ENCODE results near the gene CRHR1.
A peak's percentile ranks its signal among the peaks of the same experiment; 100 is the strongest.

CRHR1 gene

DNA sequence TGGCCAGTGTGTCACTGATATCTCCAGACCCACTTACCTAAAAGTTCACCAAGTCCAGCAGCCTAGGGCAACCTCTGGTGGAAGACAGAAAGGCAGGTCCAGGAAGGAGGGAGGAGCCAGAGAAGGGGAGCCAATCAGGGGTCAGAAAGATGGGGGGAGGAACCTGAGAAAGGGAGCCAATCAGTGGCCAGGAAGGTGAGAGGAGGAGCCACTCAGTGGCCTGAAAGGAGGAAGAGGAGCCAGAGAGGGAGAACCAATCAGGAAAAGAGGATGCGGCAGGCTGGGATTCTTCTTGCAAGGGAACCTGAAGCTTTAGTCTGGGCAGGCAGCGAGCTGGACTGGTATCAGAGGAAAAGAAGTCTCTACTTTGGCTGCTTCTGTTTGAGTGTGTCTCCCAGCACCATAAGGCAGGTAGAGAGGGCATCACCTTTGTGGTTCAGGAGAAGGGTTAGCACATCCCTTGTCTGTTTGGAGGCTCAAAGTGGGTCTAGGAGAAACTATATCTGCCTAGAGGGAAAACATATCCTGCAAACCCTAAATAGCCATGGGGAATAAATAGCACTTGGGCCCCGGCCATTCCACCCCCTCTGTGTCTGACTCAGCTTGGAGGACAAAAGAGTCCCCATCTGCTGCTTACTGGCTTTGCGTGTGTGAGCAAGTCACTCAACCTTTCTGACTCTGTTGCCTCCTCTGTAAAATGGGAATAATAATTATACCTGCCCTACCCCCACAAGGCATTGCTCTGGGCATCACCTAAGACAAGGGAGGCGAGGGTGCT lies 43.4 kb upstream of the CRHR1 start:
- 0 out of 2 replicates have a peak, but pooled peaks have one; percentile 34 for TF ChIP-seq POLR2AphosphoS5 (IDR thresholded peaks at IDR 0.05; ENCODE audit: low read depth, low read length)
- no peak for TF ChIP-seq FOXP2 (optimal IDR thresholded peaks at IDR 0.05; ENCODE audit: borderline replicate concordance, extremely low read depth, extremely low read length, insufficient read depth)
- no peak for TF ChIP-seq TAF1 (IDR thresholded peaks at IDR 0.05; ENCODE audit: borderline replicate concordance, insufficient read depth, low read length)

DNA sequence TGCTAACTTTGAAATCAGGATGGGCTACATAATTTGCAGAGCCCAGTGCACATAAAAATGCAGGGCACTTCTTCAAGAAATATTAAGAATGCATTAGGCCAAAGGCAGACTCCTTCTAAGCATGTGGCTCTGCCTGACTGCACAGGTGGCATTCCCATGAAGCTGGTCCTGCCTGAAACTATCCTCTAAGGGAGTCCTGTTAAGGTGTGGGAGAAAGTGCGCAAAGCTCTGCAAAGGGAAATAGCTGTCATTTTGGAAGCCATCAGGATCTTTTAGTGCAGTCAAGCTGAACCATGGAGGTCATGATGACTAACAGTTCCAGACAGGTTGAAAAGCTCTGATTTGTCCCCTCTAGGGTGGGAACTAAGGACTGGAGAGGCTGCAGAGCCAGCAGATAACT lies 41.9 kb upstream of the CRHR1 start:
- TF ChIP-seq TAF1 (IDR thresholded peaks at IDR 0.05; ENCODE audit: borderline replicate concordance, insufficient read depth, low read length) = no peak

DNA sequence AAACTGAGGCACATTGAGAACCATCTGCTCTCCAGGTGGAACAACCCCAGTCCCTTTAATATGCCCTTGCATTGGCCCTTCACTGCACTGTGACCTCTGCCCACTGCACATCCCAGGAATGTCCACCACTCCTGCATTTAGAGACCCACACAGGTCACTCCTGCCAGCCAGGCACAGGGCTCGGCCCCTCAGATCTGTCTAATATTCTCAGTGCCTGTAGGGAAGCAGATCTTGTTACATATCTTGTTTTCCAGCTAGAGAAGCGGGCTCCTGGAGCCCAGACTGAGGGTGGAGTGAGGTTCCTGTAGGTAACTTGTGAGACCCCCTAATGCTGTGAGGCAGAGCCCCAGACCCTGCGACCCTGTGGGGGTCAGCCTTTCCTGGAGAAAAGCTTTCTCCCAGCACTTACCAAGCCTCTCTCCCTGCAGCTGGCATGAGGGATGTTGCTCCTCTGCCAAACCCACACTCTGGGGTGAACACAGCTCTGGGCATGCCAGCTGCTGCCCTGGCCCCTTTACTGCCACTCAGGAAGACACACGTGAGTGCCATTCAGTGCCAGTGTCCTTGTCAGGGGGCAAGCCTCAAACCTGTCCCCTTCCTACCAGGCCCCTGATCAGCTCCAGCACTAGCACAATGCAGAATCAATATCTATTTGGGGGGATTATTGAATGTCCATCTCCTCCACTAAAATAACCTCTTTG lies 40.3 kb upstream of the CRHR1 start:
- TF ChIP-seq FOXP2 (optimal IDR thresholded peaks at IDR 0.05; ENCODE audit: borderline replicate concordance, extremely low read depth, extremely low read length, insufficient read depth) = no peak

DNA sequence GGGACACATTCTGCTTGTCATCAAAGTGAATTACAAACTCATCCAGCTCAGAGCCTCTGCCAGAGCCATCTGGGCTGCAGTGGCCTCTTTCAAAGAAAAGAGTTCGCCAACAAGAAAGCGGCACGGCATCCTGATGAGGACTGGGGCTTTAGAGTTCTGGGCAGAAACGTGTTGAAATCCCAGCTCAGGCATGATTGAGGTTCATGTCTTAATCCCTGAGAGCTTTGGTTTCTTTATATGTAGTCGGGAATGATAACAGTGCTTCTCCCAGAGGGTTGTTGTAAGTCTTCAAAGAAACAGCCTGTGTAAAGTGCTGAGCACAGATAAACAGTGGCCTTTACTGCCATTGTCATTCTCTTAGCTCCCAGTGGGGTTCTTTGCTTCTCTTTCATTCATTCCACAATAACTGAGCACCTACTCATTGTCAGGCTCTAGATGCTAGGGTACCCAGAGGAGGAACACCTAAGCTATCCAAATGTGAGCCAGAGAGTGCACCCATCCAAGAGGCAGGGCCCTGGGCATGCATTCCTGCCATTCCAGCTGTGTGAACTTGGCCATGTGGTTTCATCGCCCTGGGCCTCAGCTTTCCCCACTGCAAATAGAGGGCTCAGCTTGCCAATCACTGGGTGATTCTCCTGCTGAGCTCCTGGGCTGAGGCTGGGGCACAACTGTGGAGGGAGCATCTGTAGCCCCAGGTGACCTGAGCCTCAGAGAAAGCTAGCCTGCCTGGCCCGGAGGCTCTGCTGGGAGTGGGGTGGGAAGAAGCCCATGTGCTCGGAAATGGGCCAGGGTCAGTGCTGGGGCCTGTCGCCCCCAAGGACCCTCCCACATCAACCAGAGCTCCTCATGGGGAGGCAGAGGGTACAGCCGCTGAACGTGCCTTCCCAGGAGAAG lies 38.3 kb upstream of the CRHR1 start:
- TF ChIP-seq SIN3A (IDR thresholded peaks at IDR 0.05; ENCODE audit: borderline replicate concordance, insufficient read depth, low read length) (no peak), POLR2AphosphoS5 (IDR thresholded peaks at IDR 0.05; ENCODE audit: low read depth, low read length) (no peak), FOXP2 (optimal IDR thresholded peaks at IDR 0.05; ENCODE audit: borderline replicate concordance, extremely low read depth, extremely low read length, insufficient read depth) (no peak), TAF1 (IDR thresholded peaks at IDR 0.05; ENCODE audit: borderline replicate concordance, insufficient read depth, low read length) (no peak)
- TF ChIP-seq, protein P1, sequence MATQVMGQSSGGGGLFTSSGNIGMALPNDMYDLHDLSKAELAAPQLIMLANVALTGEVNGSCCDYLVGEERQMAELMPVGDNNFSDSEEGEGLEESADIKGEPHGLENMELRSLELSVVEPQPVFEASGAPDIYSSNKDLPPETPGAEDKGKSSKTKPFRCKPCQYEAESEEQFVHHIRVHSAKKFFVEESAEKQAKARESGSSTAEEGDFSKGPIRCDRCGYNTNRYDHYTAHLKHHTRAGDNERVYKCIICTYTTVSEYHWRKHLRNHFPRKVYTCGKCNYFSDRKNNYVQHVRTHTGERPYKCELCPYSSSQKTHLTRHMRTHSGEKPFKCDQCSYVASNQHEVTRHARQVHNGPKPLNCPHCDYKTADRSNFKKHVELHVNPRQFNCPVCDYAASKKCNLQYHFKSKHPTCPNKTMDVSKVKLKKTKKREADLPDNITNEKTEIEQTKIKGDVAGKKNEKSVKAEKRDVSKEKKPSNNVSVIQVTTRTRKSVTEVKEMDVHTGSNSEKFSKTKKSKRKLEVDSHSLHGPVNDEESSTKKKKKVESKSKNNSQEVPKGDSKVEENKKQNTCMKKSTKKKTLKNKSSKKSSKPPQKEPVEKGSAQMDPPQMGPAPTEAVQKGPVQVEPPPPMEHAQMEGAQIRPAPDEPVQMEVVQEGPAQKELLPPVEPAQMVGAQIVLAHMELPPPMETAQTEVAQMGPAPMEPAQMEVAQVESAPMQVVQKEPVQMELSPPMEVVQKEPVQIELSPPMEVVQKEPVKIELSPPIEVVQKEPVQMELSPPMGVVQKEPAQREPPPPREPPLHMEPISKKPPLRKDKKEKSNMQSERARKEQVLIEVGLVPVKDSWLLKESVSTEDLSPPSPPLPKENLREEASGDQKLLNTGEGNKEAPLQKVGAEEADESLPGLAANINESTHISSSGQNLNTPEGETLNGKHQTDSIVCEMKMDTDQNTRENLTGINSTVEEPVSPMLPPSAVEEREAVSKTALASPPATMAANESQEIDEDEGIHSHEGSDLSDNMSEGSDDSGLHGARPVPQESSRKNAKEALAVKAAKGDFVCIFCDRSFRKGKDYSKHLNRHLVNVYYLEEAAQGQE (IDR thresholded peaks at IDR 0.05; ENCODE audit: insufficient read depth in 1 of 2, low read depth in 2 of 2, low read length in 2 of 2) = no peak

DNA sequence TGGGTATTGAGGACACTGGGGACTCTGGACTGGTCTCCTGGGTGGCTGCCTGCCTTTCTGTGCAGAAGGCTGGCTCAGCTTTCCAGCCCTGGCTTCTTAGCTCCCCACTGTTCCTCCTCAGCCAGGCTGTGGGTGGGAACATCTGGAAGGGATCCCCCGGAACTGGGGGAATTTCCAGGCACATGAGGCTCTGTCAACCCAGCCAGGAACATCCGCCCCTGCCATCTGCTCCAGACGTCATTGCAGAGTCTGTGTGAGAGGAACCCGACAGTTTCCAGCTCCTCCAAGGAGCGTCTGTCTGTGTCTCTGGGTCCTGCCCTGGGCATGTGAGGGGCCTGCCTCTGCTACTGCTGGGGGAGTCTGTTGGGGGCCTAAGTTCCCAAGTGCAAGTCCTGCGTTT lies 36.2 kb upstream of the CRHR1 start:
- TF ChIP-seq, protein P1 (IDR thresholded peaks at IDR 0.05; ENCODE audit: insufficient read depth in 1 of 2, low read depth in 2 of 2, low read length in 2 of 2) = no peak
- no peak for TF ChIP-seq TAF1 (IDR thresholded peaks at IDR 0.05; ENCODE audit: borderline replicate concordance, insufficient read depth, low read length)
- no peak for TF ChIP-seq SIN3A (IDR thresholded peaks at IDR 0.05; ENCODE audit: borderline replicate concordance, insufficient read depth, low read length)
- no peak for TF ChIP-seq FOXP2 (optimal IDR thresholded peaks at IDR 0.05; ENCODE audit: borderline replicate concordance, extremely low read depth, extremely low read length, insufficient read depth)
- TF ChIP-seq POLR2AphosphoS5 (IDR thresholded peaks at IDR 0.05; ENCODE audit: low read depth, low read length) = no peak

DNA sequence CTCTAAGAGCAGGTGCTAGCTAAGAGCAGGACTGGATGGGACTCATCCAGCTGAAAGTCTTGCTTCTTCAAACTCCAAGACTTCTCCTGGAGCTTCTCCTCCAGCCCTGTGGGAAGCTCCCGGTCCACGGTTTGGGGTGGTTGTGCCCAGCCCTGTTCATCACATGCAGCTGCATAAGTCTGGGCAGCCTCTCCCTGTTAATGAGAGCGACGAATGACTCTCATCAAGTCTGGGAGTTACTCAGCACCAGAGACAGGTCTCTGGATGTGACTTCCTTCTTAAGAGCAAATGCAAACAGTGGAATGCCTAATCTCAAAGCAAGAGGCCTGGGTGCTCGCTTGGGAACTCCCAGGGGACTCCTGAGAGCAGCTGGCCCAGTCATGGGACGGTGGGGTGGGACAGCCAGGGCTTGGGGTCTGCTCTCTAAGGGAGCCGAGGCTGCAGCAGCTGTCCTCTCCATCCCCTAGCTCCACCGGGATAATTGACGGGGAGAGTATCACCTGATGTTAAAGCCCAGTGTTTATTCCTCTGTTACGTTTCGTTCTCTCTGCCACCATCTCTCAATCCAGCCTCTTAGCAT lies 35.3 kb upstream of the CRHR1 start:
- TF ChIP-seq TAF1 (IDR thresholded peaks at IDR 0.05; ENCODE audit: borderline replicate concordance, insufficient read depth, low read length) (no peak), POLR2AphosphoS5 (IDR thresholded peaks at IDR 0.05; ENCODE audit: low read depth, low read length) (no peak), FOXP2 (optimal IDR thresholded peaks at IDR 0.05; ENCODE audit: borderline replicate concordance, extremely low read depth, extremely low read length, insufficient read depth) (no peak), SIN3A (IDR thresholded peaks at IDR 0.05; ENCODE audit: borderline replicate concordance, insufficient read depth, low read length) (no peak)
- TF ChIP-seq, protein P1 (IDR thresholded peaks at IDR 0.05; ENCODE audit: insufficient read depth in 1 of 2, low read depth in 2 of 2, low read length in 2 of 2) = no peak

Measured in PFSK-1 (cell line).